HEK293 (cell line): ENCODE results near the gene GMPPA.

Source experiments
- CTCF ChIP-seq: fragments of 450-650 bp; formaldehyde crosslinking; IDR thresholded peaks from 2 replicates; pipeline ENCODE4 v1.5.1; 2016; ENCODE audit warnings: missing biosample characterization, missing genetic modification characterization
- SP2 ChIP-seq: fragments of 450-650 bp; formaldehyde crosslinking; IDR thresholded peaks from 2 replicates; pipeline ENCODE4 v1.5.1; 2016; ENCODE audit warnings: missing biosample characterization, missing genetic modification characterization
- YY2 ChIP-seq: fragments of 450-650 bp; formaldehyde crosslinking; IDR thresholded peaks from 2 replicates; pipeline ENCODE4 v1.5.1; 2016; ENCODE audit warnings: missing biosample characterization, missing genetic modification characterization
- ZBTB44 ChIP-seq: fragments of 450-650 bp; IDR thresholded peaks from 2 replicates; pipeline ENCODE4 v1.5.1; 2018; ENCODE audit warnings: missing biosample characterization, mild to moderate bottlenecking, missing genetic modification characterization
- ZFP3 ChIP-seq: fragments of 450-650 bp; formaldehyde crosslinking; IDR thresholded peaks from 2 replicates; pipeline ENCODE4 v1.5.1; 2016; ENCODE audit warnings: low read depth, missing biosample characterization, missing genetic modification characterization
- ZNF121 ChIP-seq: fragments of 450-650 bp; formaldehyde crosslinking; IDR thresholded peaks from 2 replicates; pipeline ENCODE4 v1.5.1; 2016; ENCODE audit warnings: missing biosample characterization, missing genetic modification characterization
- ZNF221 ChIP-seq: fragments of 450-650 bp; formaldehyde crosslinking; IDR thresholded peaks from 2 replicates; pipeline ENCODE4 v1.5.1; 2017; ENCODE audit warnings: missing biosample characterization, missing genetic modification characterization, borderline replicate concordance
- ZNF341 ChIP-seq: fragments of 450-650 bp; formaldehyde crosslinking; IDR thresholded peaks from 2 replicates; pipeline ENCODE4; 2016; ENCODE audit warnings: low read depth, missing biosample characterization, missing genetic modification characterization
- ZNF837 ChIP-seq: fragments of 450-650 bp; formaldehyde crosslinking; IDR thresholded peaks from 2 replicates; pipeline ENCODE4 v1.5.1; 2016; ENCODE audit warnings: missing biosample characterization, missing genetic modification characterization

GRCh38 chr2:219543596-219544358 is 45.1 kb downstream of the GMPPA start, which contains the start of the genes CHPF and TMEM198:
- TF ChIP-seq ZNF341 (tag by site-specific recombination) (no peak), CTCF (tag by site-specific recombination) (no peak), ZFP3 (tag by site-specific recombination) (no peak), ZBTB44 (tag by site-specific recombination) (0 out of 2 replicates have a peak, but pooled peaks have one; percentile 43), SP2 (tag by site-specific recombination) (peak; percentile 91), YY2 (tag by site-specific recombination) (no peak), ZNF221 (tag by site-specific recombination) (no peak), ZNF121 (tag by site-specific recombination) (no peak), ZNF837 (tag by site-specific recombination) (no peak)
